PC-3 (cell line): Measurements from ENCODE around the gene IL7R. TPM values are rescaled to one million over a fixed set of nuclear protein-coding genes. Genes with fewer than 3 reads are reported as not detected.
A peak's percentile ranks its signal among the peaks of the same experiment; 100 is the strongest.

Source experiments
- ATAC-seq: fragments of 200-7000 bp; cut with Tn5 transposase; 2 replicates; pipeline ENCODE4 v1.9.1; 2020; ENCODE audit warnings: mild to moderate bottlenecking, moderate library complexity
- BruUV-seq: library from RNA; stranded (reverse); fragments of 400-500 nt; replicated peaks from 2 replicates; lab custom pipeline; 2021; lab: Mats Ljungman, UMichigan
- CTCF ChIA-PET: fragments of 300-600 bp; sonication (Branson Sonifier 250); formaldehyde crosslinking; loops from one replicate; lab custom pipeline; 2022; ENCODE audit warnings: antibody characterized with exemption; lab: Charles Lee
- POLR2A ChIA-PET: fragments of 300-600 bp; sonication (Branson Sonifier 250); formaldehyde crosslinking; loops from one replicate; lab custom pipeline; 2022; ENCODE audit warnings: antibody characterized with exemption; ENCODE audit not compliant: unreplicated experiment; lab: Charles Lee
- DNase-seq: peaks from one replicate; pipeline ENCODE4 v3.0.0-alpha.2; 2015
- H2AFZ ChIP-seq: fragments of 300-600 bp; sonication (generic); 2 replicates; pipeline ENCODE4 v1.6.0; 2016; ENCODE audit warnings: antibody characterized with exemption, low read length
- H3F3A ChIP-seq: fragments of 300-600 bp; sonication (generic); one replicate; pipeline ENCODE4 v1.6.0; 2017; ENCODE audit warnings: antibody characterized with exemption, low read length, control low read depth, mild to moderate bottlenecking; ENCODE audit not compliant: unreplicated experiment
- H3K27ac ChIP-seq: fragments of 300-600 bp; sonication (generic); 2 replicates; pipeline ENCODE4 v1.5.1; 2016; ENCODE audit warnings: mild to moderate bottlenecking, low read length
- H3K27me3 ChIP-seq: fragments of 300-600 bp; sonication (generic); 2 replicates; pipeline ENCODE4 v1.6.1; 2016; ENCODE audit warnings: low read length, mixed read lengths
- H3K36me3 ChIP-seq: fragments of 300-600 bp; sonication (generic); 2 replicates; pipeline ENCODE4 v1.6.1; 2016; ENCODE audit warnings: low read depth, mixed run types, low read length, mixed read lengths
- H3K4me1 ChIP-seq: fragments of 300-600 bp; sonication (generic); 2 replicates; pipeline ENCODE4 v1.5.1; 2016; ENCODE audit warnings: low read length; ENCODE audit not compliant: insufficient read depth
- H3K4me2 ChIP-seq: fragments of 300-600 bp; sonication (generic); 2 replicates; pipeline ENCODE4 v1.6.0; 2016; ENCODE audit warnings: low read length
- H3K4me3 ChIP-seq: fragments of 300-600 bp; sonication (generic); 2 replicates; pipeline ENCODE4 v1.5.1; 2016; ENCODE audit warnings: mild to moderate bottlenecking, low read length, mixed read lengths
- H3K79me2 ChIP-seq: fragments of 300-600 bp; sonication (generic); 2 replicates; pipeline ENCODE4 v1.6.1; 2017; ENCODE audit warnings: low read length, mixed read lengths
- H3K9ac ChIP-seq: fragments of 300-600 bp; sonication (generic); 2 replicates; pipeline ENCODE4 v1.6.0; 2016; ENCODE audit warnings: mild to moderate bottlenecking, low read length
- H3K9me2 ChIP-seq: fragments of 300-600 bp; sonication (generic); replicated peaks from 2 replicates; pipeline ENCODE4 v1.6.1; 2016; ENCODE audit warnings: mixed run types, low read length, mixed read lengths
- H3K9me3 ChIP-seq: fragments of 300-600 bp; sonication (generic); 2 replicates; pipeline ENCODE4 v1.6.1; 2016; ENCODE audit warnings: low read length, mixed read lengths
- H4K20me1 ChIP-seq: fragments of 300-600 bp; sonication (generic); 2 replicates; pipeline ENCODE4 v1.6.1; 2016; ENCODE audit warnings: low read length, mixed read lengths
- EZH2 ChIP-seq: fragments of 300-600 bp; sonication (generic); IDR thresholded peaks from one replicate; pipeline ENCODE4 v1.6.1; 2017; ENCODE audit warnings: antibody characterized with exemption, mild to moderate bottlenecking, low read length; ENCODE audit not compliant: unreplicated experiment
- EZH2phosphoT487 ChIP-seq: fragments of 300-600 bp; sonication (generic); IDR thresholded peaks from 2 replicates; pipeline ENCODE4 v1.6.1; 2018; ENCODE audit warnings: mild to moderate bottlenecking, antibody characterized with exemption, low read length, borderline replicate concordance
- intact Hi-C: fragments of 100-400 bp; cut with micrococcal nuclease; formaldehyde crosslinking; loops from 2 replicates; pipeline ENCODE4 v1.9.0; 2023
- total RNA-seq: library from RNA; depleted of rRNA; stranded (reverse); fragments of >200 nt; gene quantifications from 2 replicates; pipeline ENCODE4 v1.2.3, GENCODE V29; 2014
- TF ChIP-seq, protein P1 (sequence below): fragments of 300-600 bp; sonication (generic); conservative IDR thresholded peaks from 2 replicates; pipeline ENCODE4 v1.5.1; 2017; ENCODE audit warnings: antibody characterized with exemption, low read depth, mild to moderate bottlenecking, low read length

IL7R gene
- total RNA-seq, 1 experiment from 2014 or later: 7.4 TPM

DNA sequence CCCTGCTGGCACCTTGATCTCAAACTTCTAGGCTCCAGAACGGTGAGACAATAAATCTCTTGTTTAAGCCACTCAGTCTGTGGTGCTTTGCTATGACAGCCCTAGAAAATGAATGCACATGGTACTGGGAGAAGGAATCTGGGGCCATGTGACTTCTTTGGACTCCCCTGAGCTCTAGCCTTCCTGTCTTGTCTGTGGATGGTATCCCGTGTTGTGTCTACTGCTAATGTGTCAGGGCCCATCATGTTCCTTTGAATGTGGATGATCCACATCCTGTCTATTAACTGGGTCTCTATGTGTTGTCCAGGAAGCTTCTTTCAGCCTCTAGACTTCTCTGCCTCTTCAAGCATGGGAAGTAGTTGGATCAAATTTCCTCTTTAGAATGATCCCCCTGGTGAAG is 25.1 kb downstream of the IL7R start:
- ATAC-seq: no peak
- Histone ChIP-seq H4K20me1 (no peaks in the 10 kb centered on the region), H3K9me2 (no peaks in the 10 kb centered on the region), H3F3A (no peaks in the 10 kb centered on the region), H3K9ac (no peak overlapping the region), H3K4me2 (no peak overlapping the region), H3K9me3 (no peaks in the 10 kb centered on the region), H3K4me1 (peaks cover 28% of the 10 kb centered on the region), H3K4me3 (no peak overlapping the region), H3K27me3 (no peaks in the 10 kb centered on the region), H2AFZ (no peak overlapping the region), H3K27ac (no peak overlapping the region), H3K36me3 (no peaks in the 10 kb centered on the region), H3K79me2 (no peaks in the 10 kb centered on the region)
- intact Hi-C loops: no loop called here
- TF ChIP-seq EZH2phosphoT487 (no peak), EZH2 (no peak)
- TF ChIP-seq, protein P1, sequence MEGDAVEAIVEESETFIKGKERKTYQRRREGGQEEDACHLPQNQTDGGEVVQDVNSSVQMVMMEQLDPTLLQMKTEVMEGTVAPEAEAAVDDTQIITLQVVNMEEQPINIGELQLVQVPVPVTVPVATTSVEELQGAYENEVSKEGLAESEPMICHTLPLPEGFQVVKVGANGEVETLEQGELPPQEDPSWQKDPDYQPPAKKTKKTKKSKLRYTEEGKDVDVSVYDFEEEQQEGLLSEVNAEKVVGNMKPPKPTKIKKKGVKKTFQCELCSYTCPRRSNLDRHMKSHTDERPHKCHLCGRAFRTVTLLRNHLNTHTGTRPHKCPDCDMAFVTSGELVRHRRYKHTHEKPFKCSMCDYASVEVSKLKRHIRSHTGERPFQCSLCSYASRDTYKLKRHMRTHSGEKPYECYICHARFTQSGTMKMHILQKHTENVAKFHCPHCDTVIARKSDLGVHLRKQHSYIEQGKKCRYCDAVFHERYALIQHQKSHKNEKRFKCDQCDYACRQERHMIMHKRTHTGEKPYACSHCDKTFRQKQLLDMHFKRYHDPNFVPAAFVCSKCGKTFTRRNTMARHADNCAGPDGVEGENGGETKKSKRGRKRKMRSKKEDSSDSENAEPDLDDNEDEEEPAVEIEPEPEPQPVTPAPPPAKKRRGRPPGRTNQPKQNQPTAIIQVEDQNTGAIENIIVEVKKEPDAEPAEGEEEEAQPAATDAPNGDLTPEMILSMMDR: no peak
- ChIA-PET POLR2A (no interaction called here), CTCF (interaction anchor here (0.7 kb wide), 1 partner anchor 405 kb away, joined by 3 read pairs; no protein-coding TSS in a partner anchor)
- no TSS peak for BruUV-seq
- DNase-seq: no peak

DNA sequence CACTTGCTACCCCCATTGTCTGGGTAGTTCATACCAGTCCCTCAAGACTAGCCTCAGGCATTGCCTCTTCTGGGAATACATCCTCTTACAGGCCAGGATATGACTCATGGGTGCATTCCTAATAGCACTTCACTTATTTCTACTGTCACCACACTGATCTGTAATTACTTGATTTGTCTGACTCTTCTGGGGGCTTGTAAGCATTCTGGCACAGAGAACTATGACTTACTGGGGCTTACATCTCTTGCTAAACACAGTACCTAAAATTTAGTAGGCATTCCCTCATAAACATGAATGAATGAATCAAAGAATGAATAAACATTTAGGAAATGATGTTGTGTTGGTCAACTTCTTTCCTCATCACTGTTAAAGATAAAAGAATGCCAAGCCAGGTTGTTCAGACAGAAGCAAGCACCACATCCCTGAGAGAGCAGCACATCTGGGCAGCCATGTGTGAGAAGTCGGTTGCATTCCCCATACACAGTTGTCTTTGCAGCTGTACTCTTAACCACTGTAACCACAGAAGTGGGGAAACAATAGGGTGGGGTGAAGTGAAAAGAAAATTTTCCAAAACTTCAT is 27.6 kb downstream of the IL7R start:
- no peaks in the 10 kb centered on the region for H3K27me3 ChIP-seq
- H3K79me2 ChIP-seq: no peaks in the 10 kb centered on the region
- ATAC-seq (peak; percentile 93), DNase-seq (peak; percentile 90)
- TF ChIP-seq EZH2 (no peak), EZH2phosphoT487 (no peak)
- TF ChIP-seq, protein P1: no peak
- no TSS peak for BruUV-seq
- H3K36me3 ChIP-seq: no peaks in the 10 kb centered on the region
- no peak overlapping the region for H3K9ac ChIP-seq
- no peaks in the 10 kb centered on the region for H3K9me2 ChIP-seq
- no peaks in the 10 kb centered on the region for H3K9me3 ChIP-seq
- no peak overlapping the region for H3K4me3 ChIP-seq
- no peaks in the 10 kb centered on the region for H4K20me1 ChIP-seq
- peak overlapping the region; percentile 36 for H3K4me2 ChIP-seq
- ChIA-PET POLR2A (no interaction called here), CTCF (no interaction called here)
- no peaks in the 10 kb centered on the region for H3F3A ChIP-seq
- H3K4me1 ChIP-seq: peaks cover 20% of the 10 kb centered on the region
- no peak overlapping the region for H2AFZ ChIP-seq
- intact Hi-C loops: no loop called here
- H3K27ac ChIP-seq: peak overlapping the region; percentile 56

DNA sequence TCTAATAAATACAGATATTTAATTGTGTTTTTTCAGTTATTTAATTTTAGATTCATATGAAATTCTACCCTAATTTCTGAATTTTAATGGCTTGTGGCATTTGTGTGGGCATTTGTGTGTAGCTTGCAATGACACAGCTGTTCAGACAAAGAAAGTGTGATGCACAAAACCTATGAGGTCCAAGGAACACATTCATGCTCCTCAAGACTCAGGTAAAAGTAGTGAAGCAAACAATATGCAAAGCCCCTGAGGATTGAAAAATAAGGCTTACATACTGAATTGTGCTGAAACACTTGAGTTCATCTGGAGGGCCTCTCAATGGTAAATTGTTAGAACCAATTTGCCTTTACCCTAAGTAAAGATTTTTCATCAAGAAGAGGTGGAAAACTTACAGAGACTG is 28.1 kb downstream of the IL7R start:
- Histone ChIP-seq H3K4me3 (no peak overlapping the region), H3K9me3 (no peaks in the 10 kb centered on the region), H3K79me2 (no peaks in the 10 kb centered on the region), H3K36me3 (no peaks in the 10 kb centered on the region), H3K4me1 (peaks cover 23% of the 10 kb centered on the region), H4K20me1 (no peaks in the 10 kb centered on the region), H3K9me2 (no peaks in the 10 kb centered on the region), H3F3A (no peaks in the 10 kb centered on the region), H3K9ac (no peak overlapping the region), H3K27me3 (no peaks in the 10 kb centered on the region), H2AFZ (no peak overlapping the region), H3K4me2 (peak overlapping the region; percentile 36; the same call in 1 of the 2 replicates), H3K27ac (peak overlapping the region; percentile 56)
- TF ChIP-seq, protein P1: no peak
- TF ChIP-seq EZH2phosphoT487 (no peak), EZH2 (no peak)
- POLR2A ChIA-PET: no interaction called here
- CTCF ChIA-PET: no interaction called here
- intact Hi-C loops: no loop called here
- ATAC-seq: no peak
- DNase-seq: no peak
- no TSS peak for BruUV-seq
